GM23338 (cell line): ENCODE measurements around the gene OR2T1. TPM values are rescaled to one million over a fixed set of nuclear protein-coding genes. Genes with fewer than 3 reads are reported as not detected.

Experiments used
- polyA plus RNA-seq: library from polyadenylated mRNA; unstranded; fragments of >200 nt; fragmentation: Nextera tagmentation; extraction: Ambion mirVana; gene quantifications from 2 replicates; pipeline ENCODE4 v1.2.1, GENCODE V29; 2016
- total RNA-seq: library from RNA; depleted of rRNA; stranded (reverse); fragments of >200 nt; shearing (Covaris generic); gene quantifications from 2 replicates; pipeline ENCODE4 v1.2.3, GENCODE V29; 2014; rRNA removed

Gene OR2T1
- total and polyA plus RNA-seq, 2 experiments from 2014 or later, result not detected

Other genes starting within 250 kb of the OR2T1 start
- gene OR2M2, start 228.2 kb upstream of the OR2T1 start, total RNA-seq, result not detected in 2 replicates
- not detected in 2 replicates for gene OR2M2, start 228.2 kb upstream of the OR2T1 start, polyA plus RNA-seq
- gene OR2M3, start 205.8 kb upstream of the OR2T1 start, total RNA-seq, result not detected in 2 replicates
- not detected in 2 replicates for gene OR2M3, start 205.8 kb upstream of the OR2T1 start, polyA plus RNA-seq
- not detected in 2 replicates for gene OR2M4, start 171.6 kb upstream of the OR2T1 start, total RNA-seq
- gene OR2M4, start 171.6 kb upstream of the OR2T1 start, polyA plus RNA-seq, result not detected in 2 replicates
- gene OR2T33, start 125.1 kb upstream of the OR2T1 start, total RNA-seq, result 0.28 TPM in 1 of 2 replicates, not detected in the other
- gene OR2T33, start 125.1 kb upstream of the OR2T1 start, polyA plus RNA-seq, result 0.32 TPM in 1 of 2 replicates, not detected in the other
- gene OR2T12, start 99.6 kb upstream of the OR2T1 start, total RNA-seq, result not detected in 2 replicates
- gene OR2T12, start 99.6 kb upstream of the OR2T1 start, polyA plus RNA-seq, result not detected in 2 replicates
- gene OR2M7, start 78.5 kb upstream of the OR2T1 start, total RNA-seq, result not detected in 2 replicates
- not detected in 2 replicates for gene OR2M7, start 78.5 kb upstream of the OR2T1 start, polyA plus RNA-seq
- gene OR14C36, start 54.3 kb upstream of the OR2T1 start, total RNA-seq, result not detected in 2 replicates
- not detected in 2 replicates for gene OR14C36, start 54.3 kb upstream of the OR2T1 start, polyA plus RNA-seq
- not detected in 2 replicates for gene OR2T4, start 41.4 kb upstream of the OR2T1 start, total RNA-seq
- gene OR2T4, start 41.4 kb upstream of the OR2T1 start, polyA plus RNA-seq, result not detected in 2 replicates
- gene OR2T6, start 27.3 kb upstream of the OR2T1 start, total RNA-seq, result not detected in 2 replicates
- not detected in 2 replicates for gene OR2T6, start 27.3 kb upstream of the OR2T1 start, polyA plus RNA-seq
- not detected in 2 replicates for gene OR2T2, start 42.6 kb downstream of the OR2T1 start, total RNA-seq
- not detected in 2 replicates for gene OR2T2, start 42.6 kb downstream of the OR2T1 start, polyA plus RNA-seq
- not detected in 2 replicates for gene OR2T3, start 70.3 kb downstream of the OR2T1 start, total RNA-seq
- gene OR2T3, start 70.3 kb downstream of the OR2T1 start, polyA plus RNA-seq, result not detected in 2 replicates
- not detected in 2 replicates for gene OR2T5, start 85.5 kb downstream of the OR2T1 start, total RNA-seq
- not detected in 2 replicates for gene OR2T5, start 85.5 kb downstream of the OR2T1 start, polyA plus RNA-seq
- not detected in 2 replicates for gene OR2G6, start 105.0 kb downstream of the OR2T1 start, total RNA-seq
- gene OR2G6, start 105.0 kb downstream of the OR2T1 start, polyA plus RNA-seq, result not detected in 2 replicates
- not detected in 2 replicates for gene OR2T29, start 159.7 kb downstream of the OR2T1 start, total RNA-seq
- gene OR2T29, start 159.7 kb downstream of the OR2T1 start, polyA plus RNA-seq, result not detected in 2 replicates
- not detected in 2 replicates for gene OR2T34, start 171.7 kb downstream of the OR2T1 start, total RNA-seq
- gene OR2T34, start 171.7 kb downstream of the OR2T1 start, polyA plus RNA-seq, result not detected in 2 replicates
- gene OR2T10, start 194.7 kb downstream of the OR2T1 start, total RNA-seq, result not detected in 2 replicates
- not detected in 2 replicates for gene OR2T10, start 194.7 kb downstream of the OR2T1 start, polyA plus RNA-seq
- gene OR2T11, start 232.0 kb downstream of the OR2T1 start, total RNA-seq, result not detected in 2 replicates
- not detected in 2 replicates for gene OR2T11, start 232.0 kb downstream of the OR2T1 start, polyA plus RNA-seq
- gene OR2T35, start 242.2 kb downstream of the OR2T1 start, total RNA-seq, result not detected in 2 replicates
- gene OR2T35, start 242.2 kb downstream of the OR2T1 start, polyA plus RNA-seq, result not detected in 2 replicates